HCT116 (cell line): ENCODE results near the gene KMT2B. TPM values are rescaled to one million over a fixed set of nuclear protein-coding genes. Genes with fewer than 3 reads are reported as not detected.

Experiments used
- ATAC-seq: fragments of 200-7000 bp; cut with Tn5 transposase; 2 replicates; pipeline ENCODE4 v1.9.1; 2020; ENCODE audit warnings: mild to moderate bottlenecking, moderate library complexity
- BruUV-seq: library from RNA; stranded (reverse); fragments of 400-500 nt; replicated peaks from 2 replicates; lab custom pipeline; 2021; lab: Mats Ljungman, UMichigan
- CTCF ChIA-PET: fragments of 300-600 bp; sonication (Branson Sonifier 250); formaldehyde crosslinking; loops from one replicate; lab custom pipeline; 2021; ENCODE audit warnings: antibody characterized with exemption; lab: Charles Lee
- POLR2A ChIA-PET: fragments of 300-600, 350-600 bp; sonication (Branson Sonifier 250); formaldehyde crosslinking; loops from one replicate; lab custom pipeline; 2021; ENCODE audit warnings: antibody characterized with exemption; lab: Charles Lee
- RAD21 ChIA-PET, 2 experiments: fragments of 300-600 bp; sonication (Branson Sonifier 250); formaldehyde crosslinking; loops; one replicate each; lab custom pipeline; 2023; ENCODE audit warnings: low total read pairs in 2 of 2; ENCODE audit not compliant: uncharacterized antibody in 2 of 2, unreplicated experiment in 2 of 2, low non-redundant PET in 1 of 2; lab: Charles Lee
- DNase-seq: peaks from one replicate; pipeline ENCODE4 v3.0.0-alpha.2; 2010; ENCODE audit warnings: low read depth, low spot score
- H2AFZ ChIP-seq: fragments of 200-600 bp; shearing (Covaris generic), sonication (generic); 2 replicates; pipeline ENCODE4 v1.6.1; 2017; ENCODE audit warnings: low read depth, mixed run types, mixed read lengths, antibody characterized with exemption, low read length; ENCODE audit not compliant: poor library complexity, severe bottlenecking
- H3K27ac ChIP-seq: 2 replicates; pipeline ENCODE4 v1.5.1; 2012; ENCODE audit warnings: low read depth, low read length
- H3K27me3 ChIP-seq: fragments of 200-600 bp; sonication (generic); 2 replicates; pipeline ENCODE4 v1.6.1; 2016; ENCODE audit warnings: mixed run types, low read length, mixed read lengths; ENCODE audit not compliant: insufficient read depth
- H3K36me3 ChIP-seq, 2 experiments: fragments of 200-500 bp in 1 of 2; fragments of 200-600 bp in 1 of 2; sonication (Bioruptor generic) in 1 of 2; sonication (generic) in 1 of 2; 2 replicates each; pipeline versions ENCODE4 v1.5.1 to v1.6.1; 2014 to 2016; ENCODE audit warnings: low read length in 2 of 2, inconsistent platforms in 1 of 2, mixed read lengths in 1 of 2, mixed run types in 1 of 2; ENCODE audit not compliant: insufficient read depth in 2 of 2, control insufficient read depth in 1 of 2
- H3K4me1 ChIP-seq, 2 experiments: fragments of 200-600 bp in 1 of 2; sonication (generic) in 1 of 2; 2 replicates each; pipeline versions ENCODE4 v1.5.1 to v1.6.1; 2012 to 2017; ENCODE audit warnings: low read length in 2 of 2, inconsistent platforms in 1 of 2, mild to moderate bottlenecking in 1 of 2, mixed read lengths in 1 of 2, mixed run types in 1 of 2, moderate library complexity in 1 of 2; ENCODE audit not compliant: insufficient read depth in 2 of 2, control insufficient read depth in 1 of 2
- H3K4me2 ChIP-seq: fragments of 200-600 bp; sonication (generic); 2 replicates; pipeline ENCODE4 v1.6.1; 2017; ENCODE audit warnings: mixed run types, low read length, mixed read lengths
- H3K4me3 ChIP-seq, 2 experiments: fragments of 200-600 bp in 1 of 2; sonication (generic) in 1 of 2; replicated peaks in 1 of 2; 2 replicates each; pipeline ENCODE4 v1.5.1; 2011 to 2016; ENCODE audit warnings: low read length in 2 of 2, control low read depth in 1 of 2, low read depth in 1 of 2, mild to moderate bottlenecking in 1 of 2, mixed read lengths in 1 of 2, mixed run types in 1 of 2
- H3K79me2 ChIP-seq: fragments of 200-600 bp; sonication (generic); 2 replicates; pipeline ENCODE4 v1.6.1; 2017; ENCODE audit warnings: mild to moderate bottlenecking, mixed run types, low read length, moderate library complexity, mixed read lengths; ENCODE audit not compliant: insufficient read depth
- H3K9ac ChIP-seq: fragments of 200-600 bp; sonication (generic); 2 replicates; pipeline ENCODE4 v1.6.1; 2016; ENCODE audit warnings: low read length, mixed read lengths
- H3K9me2 ChIP-seq: fragments of 200-600 bp; sonication (generic), shearing (Covaris generic); 2 replicates; pipeline ENCODE4 v1.6.1; 2017; ENCODE audit warnings: mixed run types, mild to moderate bottlenecking, moderate library complexity; ENCODE audit not compliant: insufficient read depth
- H3K9me3 ChIP-seq, 2 experiments: fragments of 200-500 bp in 1 of 2; fragments of 200-600 bp in 1 of 2; sonication (Bioruptor generic) in 1 of 2; sonication (generic) in 1 of 2; 2 replicates each; pipeline ENCODE4 v1.6.1; 2014 to 2017; ENCODE audit warnings: low read length in 2 of 2, mixed read lengths in 2 of 2, inconsistent platforms in 1 of 2, low read depth in 1 of 2, mild to moderate bottlenecking in 1 of 2, mixed run types in 1 of 2, moderate library complexity in 1 of 2; ENCODE audit not compliant: control insufficient read depth in 1 of 2, insufficient read depth in 1 of 2
- H4K20me1 ChIP-seq: fragments of 200-600 bp; sonication (generic), shearing (Covaris generic); 2 replicates; pipeline ENCODE4 v1.6.1; 2017; ENCODE audit warnings: mixed run types, mild to moderate bottlenecking, moderate library complexity; ENCODE audit not compliant: insufficient read depth
- CEBPB ChIP-seq: IDR thresholded peaks from 2 replicates; pipeline ENCODE4 v1.6.1; 2012; ENCODE audit warnings: low read depth
- CTCF ChIP-seq, 3 experiments: fragments of 200-600 bp in 1 of 3; sonication (generic) in 1 of 3; IDR thresholded peaks in 2 of 3; conservative IDR thresholded peaks in 1 of 3; 2 replicates each; pipeline ENCODE4 v1.5.1; 2012 to 2017; ENCODE audit warnings: low read depth in 2 of 3, low read length in 2 of 3, antibody characterized with exemption in 1 of 3, borderline replicate concordance in 1 of 3, control low read depth in 1 of 3, mild to moderate bottlenecking in 1 of 3, mixed read lengths in 1 of 3, mixed run types in 1 of 3, moderate library complexity in 1 of 3; ENCODE audit not compliant: insufficient read depth in 1 of 3
- JUND ChIP-seq: IDR thresholded peaks from 2 replicates; pipeline ENCODE4 v1.6.1; 2012
- POLR2A ChIP-seq: IDR thresholded peaks from 2 replicates; pipeline ENCODE4 v1.7.0; 2011; ENCODE audit warnings: borderline replicate concordance; ENCODE audit not compliant: insufficient read depth, insufficient read length; ENCODE audit errors: extremely low read depth
- RAD21 ChIP-seq: IDR thresholded peaks from 2 replicates; pipeline ENCODE4 v1.6.1; 2012; ENCODE audit warnings: low read depth, mild to moderate bottlenecking
- SP1 ChIP-seq: IDR thresholded peaks from 2 replicates; pipeline ENCODE4 v1.6.1; 2012; ENCODE audit warnings: low read depth
- TCF7L2 ChIP-seq: IDR thresholded peaks from 2 replicates; pipeline ENCODE4 v1.7.0; 2011; ENCODE audit warnings: borderline replicate concordance, inconsistent platforms; ENCODE audit not compliant: insufficient read depth, insufficient read length; ENCODE audit errors: extremely low read depth
- ZBTB33 ChIP-seq: IDR thresholded peaks from 2 replicates; pipeline ENCODE4 v1.6.1; 2011; ENCODE audit warnings: mild to moderate bottlenecking, low read length, moderate library complexity; ENCODE audit not compliant: insufficient replicate concordance; ENCODE audit errors: extremely low read depth
- intact Hi-C: fragments of 100-400 bp; cut with micrococcal nuclease; formaldehyde crosslinking; loops from 2 replicates; pipeline ENCODE4 v1.10.0; 2022
- total RNA-seq: library from RNA; stranded (reverse); gene quantifications from one replicate; pipeline ENCODE4 v1.2.1, GENCODE V29; 2021; ENCODE audit not compliant: unreplicated experiment

The KMT2B gene
- total RNA-seq, 1 experiment from 2014 or later: 29.9 TPM

- TF ChIP-seq CEBPB (no peak), JUND (no peak), RAD21 (no peak), CTCF (IDR thresholded peaks at IDR 0.05 in 2 of 3, conservative IDR thresholded peaks at IDR 0.05 in 1 of 3; ENCODE audit: borderline replicate concordance in 1 of 3, insufficient read depth in 1 of 3, low read depth in 2 of 3, low read length in 2 of 3) (no peak), SP1 (no peak), TCF7L2 (no peak), POLR2A (no peak), ZBTB33 (no peak)
- H4K20me1 ChIP-seq: no peaks in the 10 kb centered on the region
- H3K9me3 ChIP-seq: no peaks in the 10 kb centered on the region
- no peak overlapping the region for H3K4me2 ChIP-seq
- H3K4me3 ChIP-seq: no peak overlapping the region
- ChIA-PET CTCF (no interaction called here), RAD21 (no interaction called here), POLR2A (no interaction called here)
- no TSS peak for BruUV-seq
- DNase-seq: no peak
- ATAC-seq: no peak
- H3K9ac ChIP-seq: no peak overlapping the region
- intact Hi-C loops: no loop called here
- peaks cover 9 to 17% of the 10 kb centered on the region in 2 experiments for H3K4me1 ChIP-seq
- no peak overlapping the region for H3K27ac ChIP-seq
- peaks cover 5% of the 10 kb centered on the region; the same call in 1 of the 2 replicates for H3K79me2 ChIP-seq
- H2AFZ ChIP-seq: no peak overlapping the region
- no peaks in the 10 kb centered on the region for H3K27me3 ChIP-seq
- no peaks in the 10 kb centered on the region; a peak in 2 of 4 replicates for H3K36me3 ChIP-seq
- H3K9me2 ChIP-seq: no peaks in the 10 kb centered on the region
Observed at GRCh38 chr19:35751839-35752745, 34.3 kb downstream of the KMT2B start.
